ENCODE measurements around the gene RHOU. TPM values are rescaled to one million over a fixed set of nuclear protein-coding genes. Genes with fewer than 3 reads are reported as not detected.

RHOU gene
- total and polyA plus RNA-seq, 2 of the 13 experiments (the other 11 are each of a cell fraction or from before 2014, with no cell fraction given): 11.9 to 18.5 TPM

DNA sequence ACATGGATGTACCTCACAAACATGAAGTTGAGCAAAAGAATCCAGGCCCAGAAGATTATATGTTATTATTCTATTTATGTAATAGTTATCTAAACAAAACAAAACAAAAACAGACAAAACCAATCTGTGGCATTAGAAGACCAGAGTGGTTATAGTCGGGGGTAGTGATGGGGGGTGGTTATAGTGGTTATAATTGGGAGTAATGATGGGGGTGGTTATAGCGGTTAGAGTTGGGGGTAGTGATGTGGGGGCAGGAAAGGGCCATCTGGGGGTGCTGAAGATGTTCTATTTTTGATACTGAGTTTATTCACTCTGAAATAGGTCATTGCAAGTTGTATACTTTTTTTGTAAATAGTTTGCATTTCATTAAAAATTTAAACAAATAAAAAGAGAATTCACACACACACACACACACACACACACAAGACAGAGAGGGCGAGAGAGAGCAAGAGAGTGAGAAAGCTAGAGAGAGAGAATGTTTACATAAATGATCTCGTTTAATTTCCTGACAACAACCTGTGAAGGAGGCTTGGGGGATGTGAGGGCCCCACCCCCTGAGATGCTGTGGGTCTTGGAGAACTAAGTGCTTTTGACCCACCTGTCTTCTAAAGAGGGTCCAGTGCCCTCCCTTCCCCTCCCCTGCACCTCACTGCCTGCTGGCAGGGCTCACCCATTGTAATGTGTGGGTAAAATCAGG is 37.4 kb downstream of the RHOU start:
- in situ Hi-C loops (cut with HindIII; ENCODE audit: extremely low pct_ligation_motif_present, low pct_unique_long_range_greater_than_20kb) (no loop called here), intact Hi-C loops (cut with micrococcal nuclease; ENCODE audit: unreplicated experiment) (no loop called here)
- Histone ChIP-seq H3K9ac (ENCODE audit: insufficient read depth, low read depth, low read length) (no peak overlapping the region), H3K27ac (ENCODE audit: extremely low read length, insufficient read depth, low read length) (no peak overlapping the region), H3K79me2 (ENCODE audit: insufficient read depth, low read length) (no peaks in the 10 kb centered on the region), H3K36me3 (replicated peaks in 1 of 2; ENCODE audit: control insufficient read depth in 1 of 2, insufficient read depth in 2 of 2, low read length in 2 of 2) (no peaks in the 10 kb centered on the region), H3K4me2 (ENCODE audit: low read depth, low read length) (no peak overlapping the region), H3K4me1 (ENCODE audit: insufficient read depth, low read length) (peaks cover 32% of the 10 kb centered on the region), H2AFZ (ENCODE audit: low read length) (no peak overlapping the region), H3K4me3 (replicated peaks in 1 of 3; ENCODE audit: insufficient read depth in 1 of 3, low read depth in 2 of 3, low read length in 3 of 3) (no peak overlapping the region), H3K27me3 (ENCODE audit: control insufficient read depth in 1 of 2, insufficient read depth in 2 of 2, low read length in 2 of 2) (peaks cover 0 to 8% of the 10 kb centered on the region in 2 experiments; a peak in 2 of 5 replicates), H3K9me3 (ENCODE audit: low read length) (no peaks in the 10 kb centered on the region), H4K20me1 (ENCODE audit: insufficient read depth, low read length) (no peaks in the 10 kb centered on the region)
- ATAC-seq: no peak
- ChIA-PET CTCF (ENCODE audit: low intra/inter-chr PET ratio, low total read pairs) (no interaction called here), POLR2A (no interaction called here)
- TF ChIP-seq PPARG (CRISPR knock-in tag; conservative IDR thresholded peaks at IDR 0.05) (no peak), BCL6 (CRISPR knock-in tag; IDR thresholded peaks at IDR 0.05) (no peak), DR1 (CRISPR knock-in tag; IDR thresholded peaks at IDR 0.05) (no peak), ZNF761 (CRISPR knock-in tag; conservative IDR thresholded peaks at IDR 0.05) (no peak), ZNF557 (CRISPR knock-in tag; IDR thresholded peaks at IDR 0.05) (no peak), TGIF2 (CRISPR knock-in tag; IDR thresholded peaks at IDR 0.05) (no peak), SRF (IDR thresholded peaks at IDR 0.05; ENCODE audit: low read depth, low read length) (no peak), MAFG (CRISPR knock-in tag; IDR thresholded peaks at IDR 0.05) (no peak), ZNF816 (CRISPR knock-in tag; IDR thresholded peaks at IDR 0.05; ENCODE audit: borderline replicate concordance) (no peak), TOPORS (CRISPR knock-in tag; IDR thresholded peaks at IDR 0.05) (no peak), ZNF383 (CRISPR knock-in tag; IDR thresholded peaks at IDR 0.05; ENCODE audit: borderline replicate concordance) (no peak), RBAK (CRISPR knock-in tag; IDR thresholded peaks at IDR 0.05) (no peak)
- TF ChIP-seq, protein P1, sequence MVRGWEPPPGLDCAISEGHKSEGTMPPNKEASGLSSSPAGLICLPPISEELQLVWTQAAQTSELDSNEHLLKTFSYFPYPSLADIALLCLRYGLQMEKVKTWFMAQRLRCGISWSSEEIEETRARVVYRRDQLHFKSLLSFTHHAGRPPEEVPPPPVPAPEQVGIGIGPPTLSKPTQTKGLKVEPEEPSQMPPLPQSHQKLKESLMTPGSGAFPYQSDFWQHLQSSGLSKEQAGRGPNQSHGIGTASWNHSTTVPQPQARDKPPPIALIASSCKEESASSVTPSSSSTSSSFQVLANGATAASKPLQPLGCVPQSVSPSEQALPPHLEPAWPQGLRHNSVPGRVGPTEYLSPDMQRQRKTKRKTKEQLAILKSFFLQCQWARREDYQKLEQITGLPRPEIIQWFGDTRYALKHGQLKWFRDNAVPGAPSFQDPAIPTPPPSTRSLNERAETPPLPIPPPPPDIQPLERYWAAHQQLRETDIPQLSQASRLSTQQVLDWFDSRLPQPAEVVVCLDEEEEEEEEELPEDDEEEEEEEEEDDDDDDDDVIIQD (CRISPR knock-in tag; IDR thresholded peaks at IDR 0.05; ENCODE audit: low read depth): no peak
- TF ChIP-seq, protein P2, sequence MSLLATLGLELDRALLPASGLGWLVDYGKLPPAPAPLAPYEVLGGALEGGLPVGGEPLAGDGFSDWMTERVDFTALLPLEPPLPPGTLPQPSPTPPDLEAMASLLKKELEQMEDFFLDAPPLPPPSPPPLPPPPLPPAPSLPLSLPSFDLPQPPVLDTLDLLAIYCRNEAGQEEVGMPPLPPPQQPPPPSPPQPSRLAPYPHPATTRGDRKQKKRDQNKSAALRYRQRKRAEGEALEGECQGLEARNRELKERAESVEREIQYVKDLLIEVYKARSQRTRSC (CRISPR knock-in tag; IDR thresholded peaks at IDR 0.05; ENCODE audit: low read depth): no peak
- TF ChIP-seq, protein P3, sequence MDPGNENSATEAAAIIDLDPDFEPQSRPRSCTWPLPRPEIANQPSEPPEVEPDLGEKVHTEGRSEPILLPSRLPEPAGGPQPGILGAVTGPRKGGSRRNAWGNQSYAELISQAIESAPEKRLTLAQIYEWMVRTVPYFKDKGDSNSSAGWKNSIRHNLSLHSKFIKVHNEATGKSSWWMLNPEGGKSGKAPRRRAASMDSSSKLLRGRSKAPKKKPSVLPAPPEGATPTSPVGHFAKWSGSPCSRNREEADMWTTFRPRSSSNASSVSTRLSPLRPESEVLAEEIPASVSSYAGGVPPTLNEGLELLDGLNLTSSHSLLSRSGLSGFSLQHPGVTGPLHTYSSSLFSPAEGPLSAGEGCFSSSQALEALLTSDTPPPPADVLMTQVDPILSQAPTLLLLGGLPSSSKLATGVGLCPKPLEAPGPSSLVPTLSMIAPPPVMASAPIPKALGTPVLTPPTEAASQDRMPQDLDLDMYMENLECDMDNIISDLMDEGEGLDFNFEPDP (CRISPR knock-in tag; conservative IDR thresholded peaks at IDR 0.05): no peak
- TF ChIP-seq, protein P4, sequence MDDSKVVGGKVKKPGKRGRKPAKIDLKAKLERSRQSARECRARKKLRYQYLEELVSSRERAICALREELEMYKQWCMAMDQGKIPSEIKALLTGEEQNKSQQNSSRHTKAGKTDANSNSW (CRISPR knock-in tag; IDR thresholded peaks at IDR 0.05; ENCODE audit: borderline replicate concordance): no peak
- TF ChIP-seq, protein P5, sequence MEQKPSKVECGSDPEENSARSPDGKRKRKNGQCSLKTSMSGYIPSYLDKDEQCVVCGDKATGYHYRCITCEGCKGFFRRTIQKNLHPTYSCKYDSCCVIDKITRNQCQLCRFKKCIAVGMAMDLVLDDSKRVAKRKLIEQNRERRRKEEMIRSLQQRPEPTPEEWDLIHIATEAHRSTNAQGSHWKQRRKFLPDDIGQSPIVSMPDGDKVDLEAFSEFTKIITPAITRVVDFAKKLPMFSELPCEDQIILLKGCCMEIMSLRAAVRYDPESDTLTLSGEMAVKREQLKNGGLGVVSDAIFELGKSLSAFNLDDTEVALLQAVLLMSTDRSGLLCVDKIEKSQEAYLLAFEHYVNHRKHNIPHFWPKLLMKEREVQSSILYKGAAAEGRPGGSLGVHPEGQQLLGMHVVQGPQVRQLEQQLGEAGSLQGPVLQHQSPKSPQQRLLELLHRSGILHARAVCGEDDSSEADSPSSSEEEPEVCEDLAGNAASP (CRISPR knock-in tag; IDR thresholded peaks at IDR 0.05; ENCODE audit: borderline replicate concordance): no peak
- TF ChIP-seq, protein P6, sequence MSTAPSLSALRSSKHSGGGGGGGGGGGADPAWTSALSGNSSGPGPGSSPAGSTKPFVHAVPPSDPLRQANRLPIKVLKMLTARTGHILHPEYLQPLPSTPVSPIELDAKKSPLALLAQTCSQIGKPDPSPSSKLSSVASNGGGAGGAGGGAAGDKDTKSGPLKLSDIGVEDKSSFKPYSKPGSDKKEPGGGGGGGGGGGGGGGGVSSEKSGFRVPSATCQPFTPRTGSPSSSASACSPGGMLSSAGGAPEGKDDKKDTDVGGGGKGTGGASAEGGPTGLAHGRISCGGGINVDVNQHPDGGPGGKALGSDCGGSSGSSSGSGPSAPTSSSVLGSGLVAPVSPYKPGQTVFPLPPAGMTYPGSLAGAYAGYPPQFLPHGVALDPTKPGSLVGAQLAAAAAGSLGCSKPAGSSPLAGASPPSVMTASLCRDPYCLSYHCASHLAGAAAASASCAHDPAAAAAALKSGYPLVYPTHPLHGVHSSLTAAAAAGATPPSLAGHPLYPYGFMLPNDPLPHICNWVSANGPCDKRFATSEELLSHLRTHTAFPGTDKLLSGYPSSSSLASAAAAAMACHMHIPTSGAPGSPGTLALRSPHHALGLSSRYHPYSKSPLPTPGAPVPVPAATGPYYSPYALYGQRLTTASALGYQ (CRISPR knock-in tag; IDR thresholded peaks at IDR 0.05): no peak
- FAIRE-seq: no peak
- DNase-seq (ENCODE audit: low spot score): no peak
- no TSS peak for BruUV-seq (replicated peaks)
- 26% methylated on average over 4 of the region's 4 CpGs for WGBS (ENCODE audit: low lambda C conversion rate)

Data from HepG2 (cell line).